Ramos (cell line): ENCODE results near the gene THSD8.
"Not testable (repeated sequence)": the region's sequence is repeated elsewhere in the genome, so short reads cannot be mapped to it uniquely, and the experiment has no call there.

Experiments
- in situ Hi-C: fragments of 300-500 bp; cut with MboI; formaldehyde crosslinking; loops from one replicate; pipeline ENCODE4 v1.14.3; 2022; ENCODE audit warnings: low sequenced_read_pairs; ENCODE audit not compliant: unreplicated experiment

Gene THSD8

GRCh38 chr19:12817188-12817587 lies 15.3 kb downstream of the THSD8 start:
- in situ Hi-C loops: not testable (repeated sequence)

GRCh38 chr19:12817810-12818209 lies 15.9 kb downstream of the THSD8 start:
- in situ Hi-C loops: not testable (repeated sequence)

- in situ Hi-C loops: no loop called here
Observed at GRCh38 chr19:12821761-12822160, 19.9 kb downstream of the THSD8 start.

GRCh38 chr19:12825254-12826131 lies 23.6 kb downstream of the THSD8 start:
- in situ Hi-C loops: no loop called here

- in situ Hi-C loops: no loop called here
Observed at GRCh38 chr19:12828494-12828893, 26.6 kb downstream of the THSD8 start.

- in situ Hi-C loops: no loop called here
Observed at GRCh38 chr19:12833418-12833737, 31.5 kb downstream of the THSD8 start.

GRCh38 chr19:12833738-12834565 lies 32.1 kb downstream of the THSD8 start:
- in situ Hi-C loops: no loop called here

GRCh38 chr19:12834566-12834943 lies 32.7 kb downstream of the THSD8 start, which contains the start of gene RTBDN:
TSS of gene RTBDN (minus strand) at chr19:12834579. CDS start at chr19:12829979, 4,600 bp downstream.
- in situ Hi-C loops: no loop called here

- in situ Hi-C loops: no loop called here
Observed at GRCh38 chr19:12834976-12835757, 33.3 kb downstream of the THSD8 start.

- in situ Hi-C loops: no loop called here
Observed at GRCh38 chr19:12836529-12836863, 34.6 kb downstream of the THSD8 start.

GRCh38 chr19:12837225-12837624 lies 35.4 kb downstream of the THSD8 start:
- in situ Hi-C loops: no loop called here

- in situ Hi-C loops: no loop called here
Observed at GRCh38 chr19:12838182-12838885, 36.5 kb downstream of the THSD8 start, which contains the start of gene MAST1. TSS of gene MAST1 (plus strand) at chr19:12838515. CDS start at chr19:12838573, 58 bp downstream.

- in situ Hi-C loops: no loop called here
Observed at GRCh38 chr19:12838886-12839756, 37.3 kb downstream of the THSD8 start.

- in situ Hi-C loops: no loop called here
Observed at GRCh38 chr19:12840091-12841079, 38.5 kb downstream of the THSD8 start.

GRCh38 chr19:12841094-12841493 lies 39.2 kb downstream of the THSD8 start:
- in situ Hi-C loops: no loop called here

GRCh38 chr19:12842511-12842910 lies 40.6 kb downstream of the THSD8 start:
- in situ Hi-C loops: no loop called here

GRCh38 chr19:12843328-12843727 lies 41.5 kb downstream of the THSD8 start:
- in situ Hi-C loops: no loop called here
